SK-N-SH (cell line): ENCODE results near the gene IQGAP1. TPM values are rescaled to one million over a fixed set of nuclear protein-coding genes. Genes with fewer than 3 reads are reported as not detected.

Experiments used
- CTCF ChIA-PET: fragments of 300-600, 350-600 bp; formaldehyde crosslinking; extraction: SDS; loops from one replicate; lab custom pipeline; 2021; lab: Yijun Ruan, JAX
- POLR2A ChIA-PET: fragments of 350-600 bp; sonication (Branson Sonifier 250); formaldehyde crosslinking; extraction: SDS; loops from one replicate; lab custom pipeline; 2020; ENCODE audit warnings: antibody characterized with exemption, inconsistent platforms; lab: Yijun Ruan, JAX
- DNase-seq: peaks from one replicate; pipeline ENCODE4 v3.0.0; 2012
- H2AFZ ChIP-seq: fragments of 200-600 bp; sonication (generic); 2 replicates; pipeline ENCODE4 v1.8.1; 2016; ENCODE audit warnings: antibody characterized with exemption, mild to moderate bottlenecking, low read depth
- H3F3A ChIP-seq: fragments of 200-600 bp; sonication (generic); replicated peaks from 2 replicates; pipeline ENCODE3; 2016; ENCODE audit warnings: antibody characterized with exemption, mild to moderate bottlenecking; ENCODE audit not compliant: insufficient read depth
- H3K27ac ChIP-seq, 2 experiments: fragments of 200-500 bp in 1 of 2; fragments of 200-600 bp in 1 of 2; sonication (Bioruptor generic) in 1 of 2; sonication (generic), shearing (Covaris generic) in 1 of 2; 2 replicates each; pipeline versions ENCODE4 v1.5.1 to v1.6.1; 2014 to 2016; ENCODE audit warnings: low read depth in 2 of 2, inconsistent platforms in 1 of 2, low read length in 1 of 2, mild to moderate bottlenecking in 1 of 2, mixed read lengths in 1 of 2
- H3K27me3 ChIP-seq: fragments of 200-600 bp; sonication (generic), shearing (Covaris generic); 2 replicates; pipeline ENCODE4 v1.6.1; 2016; ENCODE audit warnings: mixed run types; ENCODE audit not compliant: insufficient read depth
- H3K36me3 ChIP-seq, 2 experiments: fragments of 200-500 bp in 1 of 2; fragments of 200-600 bp in 1 of 2; sonication (Bioruptor generic) in 1 of 2; sonication (generic) in 1 of 2; replicated peaks in 1 of 2; 2 replicates each; pipeline versions ENCODE3 to v1.5.1; 2014 to 2016; ENCODE audit warnings: low read length in 1 of 2, mild to moderate bottlenecking in 1 of 2; ENCODE audit not compliant: insufficient read depth in 2 of 2, control insufficient read depth in 1 of 2
- H3K4me1 ChIP-seq, 2 experiments: fragments of 200-500 bp in 1 of 2; fragments of 200-600 bp in 1 of 2; sonication (Bioruptor generic) in 1 of 2; sonication (generic), shearing (Covaris generic) in 1 of 2; 2 replicates each; pipeline versions ENCODE4 v1.5.1 to v1.6.1; 2014 to 2016; ENCODE audit warnings: low read depth in 1 of 2, low read length in 1 of 2, mixed run types in 1 of 2; ENCODE audit not compliant: insufficient read depth in 2 of 2, control insufficient read depth in 1 of 2
- H3K4me2 ChIP-seq: fragments of 200-600 bp; sonication (generic), shearing (Covaris generic); 2 replicates; pipeline ENCODE4 v1.6.1; 2017; ENCODE audit warnings: mixed run types
- H3K4me3 ChIP-seq, 2 experiments: fragments of 200-500 bp in 1 of 2; fragments of 200-600 bp in 1 of 2; sonication (Bioruptor generic) in 1 of 2; sonication (generic), shearing (Covaris generic) in 1 of 2; 2 replicates each; pipeline versions ENCODE4 v1.5.1 to v1.8.1; 2014 to 2016; ENCODE audit warnings: low read depth in 2 of 2, inconsistent platforms in 1 of 2, low read length in 1 of 2, mild to moderate bottlenecking in 1 of 2, mixed read lengths in 1 of 2, moderate library complexity in 1 of 2
- H3K79me2 ChIP-seq: fragments of 200-600 bp; sonication (generic); 2 replicates; pipeline ENCODE4 v1.8.1; 2017; ENCODE audit warnings: mild to moderate bottlenecking; ENCODE audit not compliant: insufficient read depth
- H3K9ac ChIP-seq: fragments of 200-600 bp; sonication (generic); 2 replicates; pipeline ENCODE4 v1.6.1; 2017; ENCODE audit warnings: mixed run types
- H3K9me2 ChIP-seq: fragments of 200-600 bp; sonication (generic); 2 replicates; pipeline ENCODE4 v1.6.1; 2017; ENCODE audit warnings: mixed run types
- H3K9me3 ChIP-seq: fragments of 200-600 bp; sonication (generic); 2 replicates; pipeline ENCODE4 v1.6.1; 2017; ENCODE audit warnings: mixed run types, mild to moderate bottlenecking, moderate library complexity
- H4K20me1 ChIP-seq: fragments of 200-600 bp; sonication (generic); 2 replicates; pipeline ENCODE4 v1.6.1; 2017; ENCODE audit warnings: mild to moderate bottlenecking, mixed run types; ENCODE audit not compliant: insufficient read depth
- EP300 ChIP-seq, 2 experiments: IDR thresholded peaks; 2 replicates each; pipeline versions ENCODE4 v1.4.0 to v1.6.1; 2012; ENCODE audit warnings: borderline replicate concordance in 1 of 2, low read depth in 1 of 2, low read length in 1 of 2
- FOSL2 ChIP-seq: IDR thresholded peaks from 2 replicates; pipeline ENCODE4 v1.4.0; 2012; ENCODE audit warnings: low read depth, mild to moderate bottlenecking, moderate library complexity, borderline replicate concordance
- JUND ChIP-seq: IDR thresholded peaks from 2 replicates; pipeline ENCODE4 v1.4.0; 2012
- NFIC ChIP-seq: IDR thresholded peaks from 2 replicates; pipeline ENCODE4 v1.4.0; 2012; ENCODE audit warnings: borderline replicate concordance
- PBX3 ChIP-seq: IDR thresholded peaks from 2 replicates; pipeline ENCODE4; 2012
- RFX5 ChIP-seq: IDR thresholded peaks from 2 replicates; pipeline ENCODE4 v1.6.1; 2012; ENCODE audit warnings: mild to moderate bottlenecking, improper control_type of control experiment, low read length
- RXRA ChIP-seq: IDR thresholded peaks from 2 replicates; pipeline ENCODE4 v1.4.0; 2012; ENCODE audit warnings: low read depth, mild to moderate bottlenecking, borderline replicate concordance
- SMC3 ChIP-seq: IDR thresholded peaks from 2 replicates; pipeline ENCODE4 v1.6.1; 2012; ENCODE audit warnings: low read depth, low read length, improper control_type of control experiment
- TCF12 ChIP-seq: IDR thresholded peaks from 2 replicates; pipeline ENCODE4 v1.4.0; 2012
- TEAD4 ChIP-seq: IDR thresholded peaks from 2 replicates; pipeline ENCODE4 v1.4.0; 2012; ENCODE audit warnings: mild to moderate bottlenecking, borderline replicate concordance; ENCODE audit not compliant: insufficient read depth
- USF1 ChIP-seq: IDR thresholded peaks from 2 replicates; pipeline ENCODE4 v1.4.0; 2012; ENCODE audit warnings: low read depth, borderline replicate concordance
- USF2 ChIP-seq: fragments of 150-350 bp; IDR thresholded peaks from 2 replicates; pipeline ENCODE4 v1.6.1; 2017; ENCODE audit warnings: antibody characterized with exemption, low read length, low read depth, borderline replicate concordance
- WGBS: methylation state at CpG from one replicate; pipeline ENCODE4 v1.1.6; 2017; ENCODE audit warnings: low lambda C conversion rate; 5-methylcytosine and 5-hydroxymethylcytosine counted together
- polyA plus RNA-seq, 3 experiments: library from polyadenylated mRNA; depleted of rRNA; stranded (reverse); fragments of >200 nt; gene quantifications; 2 replicates each; pipeline ENCODE4 v1.2.3, GENCODE V29; 2012

The IQGAP1 gene
- polyA plus RNA-seq, 1 of the 3 experiments (the other 2 are of a cell fraction) = 56.5 TPM

- H3F3A ChIP-seq = peaks cover 53% of the 10 kb centered on the region
- H3K27ac ChIP-seq = peak overlapping the region in 1 of 2 experiments; percentile 66; a peak in 2 of 4 replicates
- no peak overlapping the region for H2AFZ ChIP-seq
- no peak overlapping the region for H3K9ac ChIP-seq
- peaks cover 51 to 71% of the 10 kb centered on the region in 2 experiments for H3K36me3 ChIP-seq
- no peak for TF ChIP-seq RXRA
- TF ChIP-seq USF2 = no peak
- peak; percentile 79; the same call in 1 of the 2 replicates for TF ChIP-seq NFIC
- peak; percentile 57; the same call in 1 of the 2 replicates for TF ChIP-seq JUND
- TF ChIP-seq SMC3 = no peak
- TF ChIP-seq EP300 (IDR thresholded peaks at IDR 0.05; ENCODE audit: borderline replicate concordance in 1 of 2, low read depth in 1 of 2, low read length in 1 of 2) = peak in 1 of 2 experiments; percentile 61; a peak in 1 of 4 replicates
- peak; percentile 37; the same call in 1 of the 2 replicates for TF ChIP-seq PBX3
- no peak for TF ChIP-seq TEAD4
- TF ChIP-seq USF1 = no peak
- TF ChIP-seq TCF12 = peak; percentile 55; the same call in 1 of the 2 replicates
- TF ChIP-seq FOSL2 = peak; percentile 63; the same call in 1 of the 2 replicates
- TF ChIP-seq, all 33 proteins: peak for 6
- 65% methylated on average over 8 of the region's 8 CpGs for WGBS
- H3K9me3 ChIP-seq = no peaks in the 10 kb centered on the region
- ChIA-PET POLR2A (no interaction called here), CTCF (interaction anchor here (1.3 to 4.0 kb wide), 3 partner anchors 118 to 407 kb away, joined by 4 to 36 read pairs (median 32); no protein-coding TSS in a partner anchor)
- no peaks in the 10 kb centered on the region; the same call in none of the 2 replicates for H4K20me1 ChIP-seq
- peaks cover 7% of the 10 kb centered on the region for H3K79me2 ChIP-seq
- peaks cover 0 to 17% of the 10 kb centered on the region in 2 experiments; a peak in 3 of 4 replicates for H3K4me1 ChIP-seq
- peak overlapping the region; percentile 42; the same call in 1 of the 2 replicates for H3K4me2 ChIP-seq
- no peaks in the 10 kb centered on the region for H3K27me3 ChIP-seq
- DNase-seq = no peak
- no peak overlapping the region for H3K4me3 ChIP-seq
- no peaks in the 10 kb centered on the region for H3K9me2 ChIP-seq
Observed at GRCh38 chr15:90478846-90479481, 90.9 kb downstream of the IQGAP1 start.

- H3K9ac ChIP-seq = no peak overlapping the region
- peaks cover 48 to 71% of the 10 kb centered on the region in 2 experiments for H3K36me3 ChIP-seq
- H3F3A ChIP-seq = peaks cover 53% of the 10 kb centered on the region
- no peak for DNase-seq
- H3K27me3 ChIP-seq = no peaks in the 10 kb centered on the region
- H4K20me1 ChIP-seq = no peaks in the 10 kb centered on the region; the same call in none of the 2 replicates
- peaks cover 0 to 17% of the 10 kb centered on the region in 2 experiments; a peak in 3 of 4 replicates for H3K4me1 ChIP-seq
- TF ChIP-seq EP300 (IDR thresholded peaks at IDR 0.05; ENCODE audit: borderline replicate concordance in 1 of 2, low read depth in 1 of 2, low read length in 1 of 2) (peak in 1 of 2 experiments; percentile 46; a peak in 1 of 4 replicates), TEAD4 (peak; percentile 47; the same call in 1 of the 2 replicates), RFX5 (no peak)
- TF ChIP-seq, all 33 proteins: peak for 2
- Histone ChIP-seq H3K27ac (peak overlapping the region in 1 of 2 experiments; percentile 66; a peak in 2 of 4 replicates), H3K79me2 (peaks cover 14% of the 10 kb centered on the region; the same call in 1 of the 2 replicates), H3K9me2 (no peaks in the 10 kb centered on the region), H2AFZ (no peak overlapping the region), H3K9me3 (no peaks in the 10 kb centered on the region), H3K4me2 (peak overlapping the region; percentile 7; the same call in 1 of the 2 replicates), H3K4me3 (no peak overlapping the region)
- ChIA-PET CTCF (interaction anchor here (3.1 to 4.0 kb wide), 2 partner anchors 119 to 160 kb away, joined by 32 to 36 read pairs; no protein-coding TSS in a partner anchor), POLR2A (no interaction called here)
- 65% methylated on average over 5 of the region's 5 CpGs for WGBS
Observed at GRCh38 chr15:90479656-90480055, 91.6 kb downstream of the IQGAP1 start.
